H9 (cell line): ENCODE results near the gene SYNPO2L. TPM values are rescaled to one million over a fixed set of nuclear protein-coding genes. Genes with fewer than 3 reads are reported as not detected.

Experiments
- DNase-seq: peaks from one replicate; pipeline ENCODE4 v3.0.0-alpha.2; 2017
- H2AFZ ChIP-seq: one replicate; pipeline ENCODE4 v1.6.1; 2013; ENCODE audit warnings: mild to moderate bottlenecking, low read length, control low read depth, moderate library complexity
- H2AK5ac ChIP-seq: 2 replicates; pipeline ENCODE4 v1.6.1; 2013; ENCODE audit warnings: low read length, control low read depth, mixed read lengths; ENCODE audit not compliant: insufficient read length
- H2BK120ac ChIP-seq: one replicate; pipeline ENCODE4 v1.6.1; 2013; ENCODE audit warnings: low read depth, mild to moderate bottlenecking, low read length, control low read depth, inconsistent platforms; ENCODE audit not compliant: poor library complexity, severe bottlenecking
- H2BK12ac ChIP-seq: 2 replicates; pipeline ENCODE4 v1.6.1; 2013; ENCODE audit warnings: low read length, control low read depth, mixed read lengths, low read depth; ENCODE audit not compliant: insufficient read length
- H2BK15ac ChIP-seq: 2 replicates; pipeline ENCODE4 v1.6.1; 2013; ENCODE audit warnings: low read depth, low read length, control low read depth
- H2BK20ac ChIP-seq: one replicate; pipeline ENCODE4 v1.6.1; 2013; ENCODE audit warnings: low read depth, mild to moderate bottlenecking, low read length, control low read depth, inconsistent platforms; ENCODE audit not compliant: poor library complexity, severe bottlenecking
- H2BK5ac ChIP-seq: 2 replicates; pipeline ENCODE4 v1.6.1; 2013; ENCODE audit warnings: low read length, control low read depth, mixed read lengths; ENCODE audit not compliant: insufficient read length
- H3K14ac ChIP-seq: 2 replicates; pipeline ENCODE4 v1.6.1; 2013; ENCODE audit warnings: low read length, control low read depth; ENCODE audit not compliant: insufficient read depth
- H3K18ac ChIP-seq: 2 replicates; pipeline ENCODE4 v1.6.1; 2013; ENCODE audit warnings: low read depth, mild to moderate bottlenecking, mixed read lengths, low read length, control low read depth; ENCODE audit not compliant: insufficient read length
- H3K23ac ChIP-seq: 2 replicates; pipeline ENCODE4 v1.6.1; 2013; ENCODE audit warnings: low read length, control low read depth, mixed read lengths, low read depth; ENCODE audit not compliant: insufficient read length
- H3K23me2 ChIP-seq: 2 replicates; pipeline ENCODE4 v1.6.1; 2013; ENCODE audit warnings: low read depth, mild to moderate bottlenecking, mixed read lengths, low read length, control low read depth; ENCODE audit not compliant: insufficient read length, poor library complexity, severe bottlenecking
- H3K27ac ChIP-seq: 2 replicates; pipeline ENCODE4 v1.5.1; 2013; ENCODE audit warnings: low read length, control low read depth, mixed read lengths, low read depth; ENCODE audit not compliant: insufficient read length
- H3K27me3 ChIP-seq: 2 replicates; pipeline ENCODE4 v1.6.1; 2013; ENCODE audit warnings: low read length, control low read depth, inconsistent platforms; ENCODE audit not compliant: insufficient read depth
- H3K4ac ChIP-seq: 2 replicates; pipeline ENCODE4 v1.6.1; 2013; ENCODE audit warnings: low read depth, mild to moderate bottlenecking, control low read depth, inconsistent platforms, low read length, moderate library complexity
- H3K4me1 ChIP-seq: 2 replicates; pipeline ENCODE4 v1.6.1; 2013; ENCODE audit warnings: low read length, control low read depth, inconsistent platforms; ENCODE audit not compliant: insufficient read depth
- H3K4me2 ChIP-seq: 2 replicates; pipeline ENCODE4 v1.6.1; 2013; ENCODE audit warnings: low read length, control low read depth, mixed read lengths; ENCODE audit not compliant: insufficient read length, insufficient read depth
- H3K56ac ChIP-seq: 2 replicates; pipeline ENCODE4 v1.6.1; 2013; ENCODE audit warnings: low read depth, mild to moderate bottlenecking, mixed read lengths, low read length, control low read depth; ENCODE audit not compliant: insufficient read length
- H3K79me1 ChIP-seq: 2 replicates; pipeline ENCODE4 v1.6.1; 2013; ENCODE audit warnings: low read depth, mild to moderate bottlenecking, moderate library complexity, low read length, control low read depth, inconsistent platforms; ENCODE audit not compliant: insufficient read depth, poor library complexity, severe bottlenecking
- H3K79me2 ChIP-seq: 2 replicates; pipeline ENCODE4 v1.6.1; 2013; ENCODE audit warnings: low read length, control low read depth, inconsistent platforms; ENCODE audit not compliant: insufficient read depth
- H3K9ac ChIP-seq: 2 replicates; pipeline ENCODE4 v1.6.1; 2013; ENCODE audit warnings: low read length, control low read depth, mixed read lengths; ENCODE audit not compliant: insufficient read length; ENCODE audit errors: extremely low read depth
- H3K9me3 ChIP-seq: one replicate; pipeline ENCODE4 v1.6.1; 2013; ENCODE audit warnings: low read depth, low read length, inconsistent platforms; ENCODE audit not compliant: control insufficient read depth
- H3T11ph ChIP-seq: one replicate; pipeline ENCODE4 v1.6.1; 2013; ENCODE audit warnings: mild to moderate bottlenecking, low read length, control low read depth, inconsistent platforms
- H4K20me1 ChIP-seq: one replicate; pipeline ENCODE4 v1.6.1; 2013; ENCODE audit not compliant: control insufficient read depth, insufficient read length, insufficient read depth
- H4K5ac ChIP-seq: 2 replicates; pipeline ENCODE4 v1.6.1; 2013; ENCODE audit warnings: low read depth, mild to moderate bottlenecking, mixed read lengths, low read length, control low read depth; ENCODE audit not compliant: insufficient read length
- H4K8ac ChIP-seq: replicated peaks from 2 replicates; pipeline ENCODE4 v1.6.1; 2013; ENCODE audit warnings: low read length, control low read depth, mixed read lengths, low read depth; ENCODE audit not compliant: insufficient read length
- H4K91ac ChIP-seq: 2 replicates; pipeline ENCODE4 v1.6.1; 2013; ENCODE audit warnings: low read depth, mild to moderate bottlenecking, moderate library complexity, mixed read lengths, low read length, control low read depth; ENCODE audit not compliant: insufficient read length
- H3K27ac Mint-ChIP-seq, 3 experiments: 2 replicates in 2 of 3; 3 replicates in 1 of 3; pipeline ENCODE4 v1.8.0; 2020 to 2021; ENCODE audit warnings: mixed read lengths in 3 of 3, mild to moderate bottlenecking in 1 of 3, moderate library complexity in 1 of 3
- H3K27me3 Mint-ChIP-seq: 2 replicates; pipeline ENCODE4 v1.8.0; 2021; ENCODE audit warnings: low read depth, mild to moderate bottlenecking, moderate library complexity, mixed read lengths
- H3K36me3 Mint-ChIP-seq, 3 experiments: 2 replicates in 2 of 3; 3 replicates in 1 of 3; pipeline ENCODE4 v1.8.0; 2020 to 2021; ENCODE audit warnings: low read depth in 3 of 3, mixed read lengths in 3 of 3; ENCODE audit not compliant: insufficient read depth in 1 of 3
- H3K4me1 Mint-ChIP-seq, 2 experiments: 2 replicates each; pipeline ENCODE4 v1.8.0; 2020; ENCODE audit warnings: mixed read lengths in 2 of 2
- H3K4me3 Mint-ChIP-seq, 2 experiments: 2 replicates in 1 of 2; 3 replicates in 1 of 2; pipeline ENCODE4 v1.8.0; 2020 to 2021; ENCODE audit warnings: mild to moderate bottlenecking in 2 of 2, mixed read lengths in 2 of 2, moderate library complexity in 1 of 2
- H3K9me3 Mint-ChIP-seq, 2 experiments: 2 replicates in 1 of 2; 3 replicates in 1 of 2; pipeline ENCODE4 v1.8.0; 2020; ENCODE audit warnings: mild to moderate bottlenecking in 2 of 2, mixed read lengths in 2 of 2, moderate library complexity in 1 of 2
- WGBS: extraction: QIAGEN DNeasy Blood & Tissue Kit; methylation state at CpG from one replicate; pipeline ENCODE4 v1.1.7; 2013; ENCODE audit warnings: missing lambda C conversion rate, low lambda C conversion rate, mixed read lengths; ENCODE audit not compliant: insufficient read length; ENCODE audit errors: extremely low coverage; 5-methylcytosine and 5-hydroxymethylcytosine counted together
- total RNA-seq: library from RNA; stranded (reverse); gene quantifications from 2 replicates; pipeline ENCODE4 v1.2.1, GENCODE V29; 2021
- TF ChIP-seq, protein P1 (sequence below): fragments of 200-600 bp; sonication (generic); conservative IDR thresholded peaks from 3 replicates; pipeline ENCODE4 v1.8.0; 2021; ENCODE audit warnings: antibody characterized with exemption, mild to moderate bottlenecking

The SYNPO2L gene
- total RNA-seq, 1 experiment from 2014 or later: 0.11 TPM

DNA sequence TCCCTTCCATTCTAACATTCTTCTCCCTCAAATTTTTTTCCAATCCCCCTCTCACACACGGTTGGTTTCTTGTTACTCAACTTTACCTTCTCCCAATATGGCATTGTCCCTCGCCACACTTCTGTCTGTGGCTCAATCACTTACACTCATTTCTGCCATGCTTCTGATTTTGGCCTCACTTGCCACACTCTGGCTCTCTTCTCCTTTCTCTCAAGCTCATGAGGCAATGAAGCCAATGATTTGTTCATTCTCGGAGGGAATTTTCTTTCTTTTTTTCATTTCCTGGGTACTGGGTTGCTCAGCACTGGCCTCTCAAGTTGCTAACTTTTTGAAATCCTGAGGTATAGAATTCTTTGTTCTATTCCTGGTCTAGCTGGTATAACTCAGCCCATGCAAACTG is 10.6 kb downstream of the SYNPO2L start:
- Mint-ChIP-seq H3K36me3 (no peaks in the 10 kb centered on the region), H3K27ac (no peak overlapping the region), H3K4me3 (no peak overlapping the region), H3K9me3 (no peaks in the 10 kb centered on the region), H3K4me1 (peaks cover 21 to 22% of the 10 kb centered on the region in 2 experiments), H3K27me3 (peaks cover 2% of the 10 kb centered on the region)
- WGBS: 100% methylated on average over 1 of the region's 3 CpGs
- H3T11ph ChIP-seq: no peak overlapping the region
- no peak overlapping the region for H3K4me2 ChIP-seq
- peaks cover 4% of the 10 kb centered on the region for H3K23me2 ChIP-seq
- H3K14ac ChIP-seq: no peak overlapping the region
- no peak overlapping the region for H3K4ac ChIP-seq
- H3K4me1 ChIP-seq: peaks cover 3% of the 10 kb centered on the region; the same call in 1 of the 2 replicates
- no peaks in the 10 kb centered on the region for H3K79me2 ChIP-seq
- no peak overlapping the region for H4K91ac ChIP-seq
- H2AFZ ChIP-seq: no peak overlapping the region
- no peak overlapping the region for H3K23ac ChIP-seq
- no peak overlapping the region for H4K5ac ChIP-seq
- no peak overlapping the region for H2BK120ac ChIP-seq
- H3K27ac ChIP-seq: no peak overlapping the region
- no peak overlapping the region for H2AK5ac ChIP-seq
- H3K9ac ChIP-seq: no peak overlapping the region
- H3K79me1 ChIP-seq: no peaks in the 10 kb centered on the region
- no peak overlapping the region for H3K56ac ChIP-seq
- no peak overlapping the region for H2BK15ac ChIP-seq
- TF ChIP-seq, protein P1, sequence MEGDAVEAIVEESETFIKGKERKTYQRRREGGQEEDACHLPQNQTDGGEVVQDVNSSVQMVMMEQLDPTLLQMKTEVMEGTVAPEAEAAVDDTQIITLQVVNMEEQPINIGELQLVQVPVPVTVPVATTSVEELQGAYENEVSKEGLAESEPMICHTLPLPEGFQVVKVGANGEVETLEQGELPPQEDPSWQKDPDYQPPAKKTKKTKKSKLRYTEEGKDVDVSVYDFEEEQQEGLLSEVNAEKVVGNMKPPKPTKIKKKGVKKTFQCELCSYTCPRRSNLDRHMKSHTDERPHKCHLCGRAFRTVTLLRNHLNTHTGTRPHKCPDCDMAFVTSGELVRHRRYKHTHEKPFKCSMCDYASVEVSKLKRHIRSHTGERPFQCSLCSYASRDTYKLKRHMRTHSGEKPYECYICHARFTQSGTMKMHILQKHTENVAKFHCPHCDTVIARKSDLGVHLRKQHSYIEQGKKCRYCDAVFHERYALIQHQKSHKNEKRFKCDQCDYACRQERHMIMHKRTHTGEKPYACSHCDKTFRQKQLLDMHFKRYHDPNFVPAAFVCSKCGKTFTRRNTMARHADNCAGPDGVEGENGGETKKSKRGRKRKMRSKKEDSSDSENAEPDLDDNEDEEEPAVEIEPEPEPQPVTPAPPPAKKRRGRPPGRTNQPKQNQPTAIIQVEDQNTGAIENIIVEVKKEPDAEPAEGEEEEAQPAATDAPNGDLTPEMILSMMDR: no peak
- no peak for DNase-seq
- H3K18ac ChIP-seq: no peak overlapping the region
- H4K20me1 ChIP-seq: no peaks in the 10 kb centered on the region
- no peak overlapping the region for H2BK5ac ChIP-seq
- H3K9me3 ChIP-seq: no peaks in the 10 kb centered on the region
- no peak overlapping the region for H2BK20ac ChIP-seq
- H2BK12ac ChIP-seq: no peak overlapping the region
- no peak overlapping the region for H4K8ac ChIP-seq
- H3K27me3 ChIP-seq: no peaks in the 10 kb centered on the region
